Stimulated activated CD8-positive, alpha-beta memory T cell treated with anti-CD3 and anti-CD28 coated beads, Interleukin-4, amount 100 ng/mL, for 48 hours (primary cell): ENCODE data around the gene TAF11L3.
A peak's percentile ranks its signal among the peaks of the same experiment; 100 is the strongest.
"Not testable (repeated sequence)": the region's sequence is repeated elsewhere in the genome, so short reads cannot be mapped to it uniquely, and the experiment has no call there.

Experiments
- DNase-seq: peaks from one replicate; pipeline ENCODE4 v3.0.0-alpha.2; 2020

The TAF11L3 gene

DNA sequence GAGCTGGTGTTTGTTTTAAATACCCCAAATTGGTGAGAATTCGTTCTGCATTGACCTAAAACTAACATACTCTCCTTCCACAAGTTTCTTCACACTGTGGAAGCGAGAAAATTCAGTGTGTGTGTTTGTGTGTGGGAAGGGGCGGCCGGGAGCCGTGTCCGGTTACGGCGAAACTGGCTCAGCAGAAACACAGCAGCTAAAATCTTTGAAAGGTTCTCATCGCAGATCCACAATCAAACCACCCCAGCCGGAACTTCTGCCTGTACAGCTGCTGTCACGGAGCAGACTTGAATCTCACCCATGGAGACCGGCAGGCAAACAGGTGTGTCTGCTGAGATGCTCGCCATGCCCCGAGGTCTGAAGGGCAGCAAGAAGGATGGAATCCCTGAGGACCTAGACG, at the start of gene TAF11L3:
Gene TAF11L3 (plus strand): TSS at position 301 of the 400 bp plus-strand sequence.
- DNase-seq, result not testable (repeated sequence)

- no peak for DNase-seq
Observed at GRCh38 chr5:17470064-17470463, 48.1 kb upstream of the TAF11L3 start.

DNA sequence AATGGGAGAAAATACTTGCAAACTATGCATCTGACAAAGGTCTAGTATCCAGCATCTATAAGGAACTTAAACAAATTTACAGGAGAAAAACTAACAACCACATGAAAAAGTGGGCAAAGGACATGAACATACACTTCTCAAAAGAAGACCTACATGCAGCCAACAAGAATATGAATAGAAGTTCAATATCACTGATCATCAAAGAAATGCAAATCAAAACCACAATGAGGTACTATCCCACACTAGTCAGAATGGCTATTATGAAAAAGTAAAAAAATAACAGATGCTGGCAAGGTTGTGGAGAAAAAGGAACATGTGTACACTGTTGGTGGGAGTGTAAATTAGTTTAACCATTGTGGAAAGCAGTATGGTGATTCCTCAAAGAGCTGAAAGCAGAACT, 43.1 kb upstream of the TAF11L3 start:
- not testable (repeated sequence) for DNase-seq

DNA sequence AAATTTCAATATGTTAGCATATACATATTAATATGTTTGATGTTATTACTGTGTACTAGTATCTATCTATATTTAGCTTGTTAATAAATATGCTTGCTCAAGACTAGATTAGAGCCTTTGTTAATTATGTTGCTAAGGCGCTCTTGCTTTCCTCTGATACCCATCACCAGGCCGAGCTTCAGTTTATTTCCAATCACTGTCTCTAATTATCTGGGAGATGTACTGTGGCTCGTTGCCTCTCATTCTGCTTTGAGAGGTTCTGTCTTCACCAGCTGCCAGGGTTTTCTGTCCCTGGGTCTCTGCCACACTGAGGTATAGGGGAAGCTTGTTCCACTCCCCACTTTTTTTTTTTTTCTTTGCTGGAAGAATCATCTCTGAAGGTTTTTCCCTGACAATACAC, 41.1 kb upstream of the TAF11L3 start:
- DNase-seq, result no peak

GRCh38 chr5:17477573-17478265, 40.4 kb upstream of the TAF11L3 start:
- no peak for DNase-seq

- DNase-seq, result no peak
Observed at GRCh38 chr5:17481378-17481777, 36.8 kb upstream of the TAF11L3 start.

DNA sequence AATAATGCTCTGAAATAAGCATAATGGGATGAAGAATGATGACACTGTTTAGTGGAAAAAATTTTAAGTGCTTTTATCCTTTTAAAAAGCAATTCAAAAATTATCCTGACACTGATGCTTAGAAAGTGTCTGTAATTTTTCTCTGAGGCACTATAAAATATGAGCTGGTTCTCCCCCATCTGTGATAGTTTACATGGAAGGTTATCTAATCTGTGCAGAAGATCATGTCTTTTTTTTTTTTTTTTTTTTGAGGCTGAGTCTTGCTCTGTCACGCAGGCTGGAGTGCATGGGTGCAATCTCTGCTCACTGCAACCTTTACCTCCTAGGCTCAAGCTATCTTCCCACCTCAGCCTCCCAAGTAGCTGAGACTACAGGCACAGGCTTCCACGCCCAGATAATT, 35.4 kb upstream of the TAF11L3 start:
- DNase-seq, result no peak

- not testable (repeated sequence) for DNase-seq
Observed at GRCh38 chr5:17486464-17487173, 31.5 kb upstream of the TAF11L3 start.

DNA sequence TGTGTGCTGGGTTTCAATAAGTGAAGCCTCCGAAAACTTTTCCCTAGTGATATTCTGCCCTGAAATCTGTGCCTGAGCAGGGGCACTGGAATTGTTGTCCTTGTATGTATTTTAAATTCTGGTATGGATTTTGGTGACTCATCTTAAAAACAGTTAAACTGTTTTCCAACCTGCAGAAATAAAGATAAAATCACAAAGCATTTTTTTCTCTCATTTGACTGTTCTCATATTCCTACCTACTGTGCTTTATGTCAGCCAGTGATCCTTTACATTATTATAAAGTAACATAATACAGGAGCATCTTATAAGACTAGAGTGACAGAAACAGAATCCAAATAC, 31.0 kb upstream of the TAF11L3 start:
- DNase-seq, result no peak

DNA sequence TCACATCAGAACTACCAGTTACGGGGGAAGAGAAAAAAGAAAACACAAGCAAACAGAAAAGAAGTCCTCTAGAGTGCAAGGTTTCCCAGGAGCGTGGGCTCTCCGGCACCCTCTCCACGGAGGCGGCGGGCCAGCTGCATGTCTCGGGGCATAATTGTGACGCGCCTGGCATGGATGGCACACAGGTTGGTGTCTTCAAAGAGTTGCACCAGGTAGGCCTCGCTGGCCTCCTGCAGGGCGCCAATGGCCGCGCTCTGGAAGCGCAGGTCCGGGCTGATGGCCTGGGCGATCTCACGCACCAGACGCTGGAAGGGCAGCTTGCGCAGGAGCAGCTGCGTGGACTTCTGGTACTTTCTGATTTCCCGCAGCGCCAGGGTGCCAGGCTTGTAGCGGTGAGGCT, 26.9 kb upstream of the TAF11L3 start:
- not testable (repeated sequence) for DNase-seq

- no peak for DNase-seq
Observed at GRCh38 chr5:17492770-17493169, 25.4 kb upstream of the TAF11L3 start.

GRCh38 chr5:17497446-17497845, 20.7 kb upstream of the TAF11L3 start:
- DNase-seq, result no peak

DNA sequence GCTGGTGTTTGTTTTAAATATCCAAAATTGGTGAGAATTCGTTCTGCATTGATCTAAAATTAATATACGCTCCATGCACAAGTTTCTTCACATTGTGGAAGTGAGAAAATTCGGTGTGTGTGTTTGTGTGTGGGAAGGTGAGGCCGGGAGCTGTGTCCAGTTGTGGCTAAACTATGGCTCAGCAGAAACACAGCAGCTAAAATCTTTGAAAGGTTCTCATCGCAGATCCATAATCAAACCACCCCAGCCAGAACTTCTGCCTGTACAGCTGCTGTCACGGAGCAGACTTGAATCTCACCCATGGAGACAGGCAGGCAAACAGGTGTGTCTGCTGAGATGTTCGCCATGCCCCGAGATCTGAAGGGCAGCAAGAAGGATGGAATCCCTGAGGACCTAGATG, 20.2 kb upstream of the TAF11L3 start, which contains the start of gene TAF11L2:
Gene TAF11L2 (plus strand): TSS at position 301 of the 400 bp plus-strand sequence.
- not testable (repeated sequence) for DNase-seq

- no peak for DNase-seq
Observed at GRCh38 chr5:17511775-17512325, 6.3 kb upstream of the TAF11L3 start.

- peak; percentile 24 for DNase-seq
Observed at GRCh38 chr5:17517526-17517925, 641 bp upstream of the TAF11L3 start.

- DNase-seq, result not testable (repeated sequence)
Observed at GRCh38 chr5:17519508-17519907, 1.3 kb downstream of the TAF11L3 start.

DNA sequence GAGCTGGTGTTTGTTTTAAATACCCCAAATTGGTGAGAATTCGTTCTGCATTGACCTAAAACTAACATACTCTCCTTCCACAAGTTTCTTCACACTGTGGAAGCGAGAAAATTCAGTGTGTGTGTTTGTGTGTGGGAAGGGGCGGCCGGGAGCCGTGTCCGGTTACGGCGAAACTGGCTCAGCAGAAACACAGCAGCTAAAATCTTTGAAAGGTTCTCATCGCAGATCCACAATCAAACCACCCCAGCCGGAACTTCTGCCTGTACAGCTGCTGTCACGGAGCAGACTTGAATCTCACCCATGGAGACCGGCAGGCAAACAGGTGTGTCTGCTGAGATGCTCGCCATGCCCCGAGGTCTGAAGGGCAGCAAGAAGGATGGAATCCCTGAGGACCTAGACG, 3.3 kb downstream of the TAF11L3 start, which contains the start of gene TAF11L4:
Gene TAF11L4 (plus strand): TSS at position 301 of the 400 bp plus-strand sequence.
- not testable (repeated sequence) for DNase-seq

GRCh38 chr5:17524935-17525334, 6.8 kb downstream of the TAF11L3 start, which contains the start of gene TAF11L5:
Gene TAF11L5 (plus strand): TSS chr5:17525235.
- DNase-seq, result not testable (repeated sequence)

GRCh38 chr5:17526504-17526903, 8.3 kb downstream of the TAF11L3 start:
- peak; percentile 25 for DNase-seq

GRCh38 chr5:17528369-17528768, 10.2 kb downstream of the TAF11L3 start, which contains the start of gene TAF11L6:
Gene TAF11L6 (plus strand): TSS chr5:17528669.
- DNase-seq, result not testable (repeated sequence)
